ENCODE results near the gene EDIL3.

Gene EDIL3

DNA sequence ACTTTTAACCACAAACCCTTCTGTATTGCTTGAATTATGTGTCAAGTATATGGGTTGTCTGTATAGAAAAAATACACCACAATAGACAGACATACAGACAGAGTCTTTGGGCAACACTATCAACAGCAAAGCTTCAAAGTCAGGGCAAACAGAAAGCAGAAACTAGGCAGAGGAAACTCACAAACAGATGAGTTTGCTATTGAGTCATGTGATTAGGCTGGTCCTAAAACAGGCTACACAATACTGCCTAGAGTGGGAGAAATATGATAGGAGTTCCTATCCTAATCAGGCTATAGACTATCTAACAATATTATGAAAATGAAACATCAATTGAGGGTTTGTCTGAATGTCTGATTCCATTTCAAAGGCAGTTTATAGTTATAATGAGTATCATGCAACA lies 156.4 kb downstream of the EDIL3 start:
- TF ChIP-seq, protein P1, sequence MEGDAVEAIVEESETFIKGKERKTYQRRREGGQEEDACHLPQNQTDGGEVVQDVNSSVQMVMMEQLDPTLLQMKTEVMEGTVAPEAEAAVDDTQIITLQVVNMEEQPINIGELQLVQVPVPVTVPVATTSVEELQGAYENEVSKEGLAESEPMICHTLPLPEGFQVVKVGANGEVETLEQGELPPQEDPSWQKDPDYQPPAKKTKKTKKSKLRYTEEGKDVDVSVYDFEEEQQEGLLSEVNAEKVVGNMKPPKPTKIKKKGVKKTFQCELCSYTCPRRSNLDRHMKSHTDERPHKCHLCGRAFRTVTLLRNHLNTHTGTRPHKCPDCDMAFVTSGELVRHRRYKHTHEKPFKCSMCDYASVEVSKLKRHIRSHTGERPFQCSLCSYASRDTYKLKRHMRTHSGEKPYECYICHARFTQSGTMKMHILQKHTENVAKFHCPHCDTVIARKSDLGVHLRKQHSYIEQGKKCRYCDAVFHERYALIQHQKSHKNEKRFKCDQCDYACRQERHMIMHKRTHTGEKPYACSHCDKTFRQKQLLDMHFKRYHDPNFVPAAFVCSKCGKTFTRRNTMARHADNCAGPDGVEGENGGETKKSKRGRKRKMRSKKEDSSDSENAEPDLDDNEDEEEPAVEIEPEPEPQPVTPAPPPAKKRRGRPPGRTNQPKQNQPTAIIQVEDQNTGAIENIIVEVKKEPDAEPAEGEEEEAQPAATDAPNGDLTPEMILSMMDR (IDR thresholded peaks at IDR 0.05; ENCODE audit: low read length, missing control alignments), result no peak
- H3K4me3 ChIP-seq (replicated peaks; ENCODE audit: low read depth, low read length), result no peak overlapping the region
- DNase-seq (ENCODE audit: low read depth), result no peak

DNA sequence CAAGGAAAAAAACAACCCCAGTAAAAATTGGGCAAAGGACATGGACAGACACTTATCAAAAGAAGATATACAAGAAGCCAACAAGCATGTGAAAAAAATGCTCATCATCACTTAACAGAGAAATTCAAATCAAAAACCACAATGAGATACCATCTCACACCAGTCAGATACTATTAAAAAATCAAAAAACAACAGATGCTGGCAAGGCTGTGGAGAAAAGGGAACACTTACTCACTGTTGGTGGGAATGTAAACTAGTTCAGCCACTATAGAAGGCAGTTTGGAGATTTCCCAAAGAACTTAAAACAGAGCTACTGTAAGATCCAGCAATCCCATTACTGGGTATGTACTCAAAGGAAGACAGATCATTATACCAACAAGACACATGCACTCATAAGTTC lies 157.4 kb downstream of the EDIL3 start:
- TF ChIP-seq, protein P1 (IDR thresholded peaks at IDR 0.05; ENCODE audit: low read length, missing control alignments), result no peak

DNA sequence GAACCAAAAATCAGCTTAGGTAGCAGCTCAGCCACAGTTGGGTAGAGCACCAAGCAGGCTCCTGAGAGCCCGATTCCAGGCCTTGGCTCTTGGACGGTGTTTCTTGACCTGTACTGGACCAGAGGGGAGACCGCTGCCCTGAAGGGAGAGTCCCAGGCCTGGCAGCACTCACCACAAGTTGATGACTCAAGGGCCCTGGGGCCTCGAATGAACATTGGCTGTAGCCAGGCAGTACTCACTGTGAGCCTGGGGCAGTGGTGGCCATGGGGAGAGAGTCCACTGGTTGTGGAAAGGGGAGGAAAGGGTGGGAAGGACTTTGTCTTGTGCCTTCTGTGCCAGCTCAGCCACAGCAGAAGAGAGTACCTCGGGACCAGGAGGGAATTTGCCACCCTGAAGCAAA lies 166.1 kb downstream of the EDIL3 start:
- DNase-seq (ENCODE audit: low read depth), result no peak
- H3K4me3 ChIP-seq (replicated peaks; ENCODE audit: low read depth, low read length), result no peak overlapping the region
- TF ChIP-seq, protein P1 (IDR thresholded peaks at IDR 0.05; ENCODE audit: low read length, missing control alignments), result no peak

More for the DNA sequence above, 157.4 kb downstream of the EDIL3 start:
- DNase-seq (ENCODE audit: low read depth), result no peak
- no peak overlapping the region for H3K4me3 ChIP-seq (replicated peaks; ENCODE audit: low read depth, low read length)

DNA sequence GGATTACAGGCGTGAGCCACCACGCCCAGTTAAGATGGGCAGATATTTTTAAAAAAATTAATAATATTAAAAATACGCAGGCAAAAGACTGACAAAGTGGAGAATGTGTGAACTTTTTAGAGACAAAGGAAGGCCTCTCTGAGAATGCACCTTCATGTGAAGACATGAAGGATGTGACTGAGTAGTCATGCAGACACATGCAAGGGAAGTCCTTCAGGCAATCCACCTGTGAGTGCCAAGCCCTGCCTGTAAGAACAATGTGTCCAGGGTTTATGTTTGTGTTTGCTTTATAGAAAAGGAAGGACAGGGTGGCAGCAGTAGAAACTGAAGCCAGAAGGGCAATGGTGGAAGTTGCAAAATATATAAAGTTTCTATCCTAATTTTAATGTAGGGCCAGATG lies 169.2 kb downstream of the EDIL3 start:
- DNase-seq (ENCODE audit: low read depth), result no peak
- TF ChIP-seq, protein P1 (IDR thresholded peaks at IDR 0.05; ENCODE audit: low read length, missing control alignments), result no peak

DNA sequence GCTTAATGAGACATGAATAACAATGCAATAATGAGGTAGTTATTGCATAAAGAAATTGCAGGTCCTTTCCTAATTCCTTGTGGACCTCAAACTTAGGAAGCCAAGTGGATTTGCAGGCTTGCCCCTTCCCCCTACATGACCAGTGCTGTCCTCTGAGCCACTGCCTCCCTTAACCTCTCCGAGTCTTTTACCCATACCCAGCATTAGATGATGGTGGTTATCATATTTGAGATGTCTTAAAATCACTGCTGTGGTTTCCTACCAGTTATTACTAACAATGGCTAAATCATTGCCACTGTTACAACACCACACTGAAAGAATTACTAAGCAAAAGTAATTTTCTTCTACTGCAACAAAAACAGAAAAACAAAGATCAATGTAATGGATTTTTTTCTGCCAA lies 170.8 kb downstream of the EDIL3 start:
- no peak for DNase-seq (ENCODE audit: low read depth)
- TF ChIP-seq, protein P1 (IDR thresholded peaks at IDR 0.05; ENCODE audit: low read length, missing control alignments), result no peak
- no peak overlapping the region for H3K4me3 ChIP-seq (replicated peaks; ENCODE audit: low read depth, low read length)

More for the DNA sequence above, 169.2 kb downstream of the EDIL3 start:
- no peak overlapping the region for H3K4me3 ChIP-seq (replicated peaks; ENCODE audit: low read depth, low read length)

DNA sequence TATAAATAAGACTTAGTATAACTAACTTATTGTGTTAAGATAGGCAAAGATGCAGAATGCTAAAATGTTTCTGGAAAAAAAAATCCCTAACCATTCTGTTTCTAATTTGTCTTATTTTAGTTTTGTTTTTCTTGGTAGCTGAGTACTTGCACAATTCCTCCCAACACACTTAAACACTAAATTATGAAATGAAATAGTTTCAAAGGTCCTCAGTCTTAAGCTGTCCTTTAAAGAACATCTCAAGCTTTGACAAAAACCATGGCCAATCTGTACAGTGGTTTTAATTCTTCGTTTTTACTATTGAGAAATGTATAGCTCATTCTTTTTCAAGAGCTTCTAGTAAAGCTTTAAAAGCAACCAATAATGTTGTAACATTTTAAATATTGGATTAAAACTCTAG lies 171.5 kb downstream of the EDIL3 start:
- no peak for DNase-seq (ENCODE audit: low read depth)
- TF ChIP-seq, protein P1 (IDR thresholded peaks at IDR 0.05; ENCODE audit: low read length, missing control alignments), result no peak
- H3K4me3 ChIP-seq (replicated peaks; ENCODE audit: low read depth, low read length), result no peak overlapping the region

DNA sequence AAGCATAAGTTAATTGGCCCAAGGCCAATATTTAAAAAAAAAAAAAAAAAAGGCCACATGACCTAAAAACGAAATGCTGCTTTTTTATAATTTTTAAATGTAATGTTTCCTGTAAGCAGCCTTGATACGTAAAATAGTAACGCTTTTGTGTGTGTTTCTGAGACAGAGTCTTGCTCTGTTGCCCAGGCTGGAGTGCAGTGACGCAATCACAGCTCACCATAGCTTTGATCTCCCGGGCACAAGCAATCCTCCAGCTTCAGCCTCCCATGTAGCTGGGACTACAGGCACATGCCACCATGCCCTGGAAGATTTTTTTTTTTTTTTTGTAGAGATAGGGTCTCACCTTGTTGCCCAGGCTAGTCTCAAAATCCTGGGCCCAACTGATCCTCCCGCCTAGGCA lies 179.9 kb downstream of the EDIL3 start:
- no peak for DNase-seq (ENCODE audit: low read depth)
- TF ChIP-seq, protein P1 (IDR thresholded peaks at IDR 0.05; ENCODE audit: low read length, missing control alignments), result no peak
- no peak overlapping the region for H3K4me3 ChIP-seq (replicated peaks; ENCODE audit: low read depth, low read length)

All from fibroblast of pulmonary artery (primary cell).